GM15510 (cell line): ENCODE results near the gene ANKRD61.

Experiments used
- POLR2A ChIP-seq: IDR thresholded peaks from 3 replicates; pipeline ENCODE4 v1.6.1; 2011; ENCODE audit warnings: borderline replicate concordance; ENCODE audit not compliant: insufficient read length; ENCODE audit errors: extremely low read depth

ANKRD61 gene

DNA sequence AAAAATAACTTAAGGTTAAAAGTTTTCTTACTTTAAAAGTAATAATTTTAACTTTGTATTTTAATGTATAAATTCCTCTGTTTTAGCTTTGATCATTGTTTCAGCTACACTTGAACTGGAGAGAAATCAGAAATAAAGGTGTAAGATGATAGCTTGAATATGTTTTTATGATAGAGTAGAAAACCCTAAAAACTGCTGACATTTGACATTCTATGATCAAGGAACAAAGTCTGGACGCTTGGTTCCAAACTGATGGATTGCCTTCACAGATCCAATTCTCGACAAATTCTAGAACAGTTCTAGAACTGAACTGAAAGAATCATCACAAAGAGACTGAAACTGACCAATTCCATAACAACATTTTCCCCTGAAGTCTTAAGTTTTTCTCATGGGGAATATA is at the start of gene ANKRD61:
Gene ANKRD61, plus strand, starts transcription at position 389 of the 400 bp plus-strand sequence. Its CDS starts 0 bp downstream, at position 389.
- no peak for TF ChIP-seq POLR2A

- TF ChIP-seq POLR2A, result no peak
Measured at GRCh38 chr7:5997210-5997808, 33.9 kb upstream of the ANKRD61 start.

DNA sequence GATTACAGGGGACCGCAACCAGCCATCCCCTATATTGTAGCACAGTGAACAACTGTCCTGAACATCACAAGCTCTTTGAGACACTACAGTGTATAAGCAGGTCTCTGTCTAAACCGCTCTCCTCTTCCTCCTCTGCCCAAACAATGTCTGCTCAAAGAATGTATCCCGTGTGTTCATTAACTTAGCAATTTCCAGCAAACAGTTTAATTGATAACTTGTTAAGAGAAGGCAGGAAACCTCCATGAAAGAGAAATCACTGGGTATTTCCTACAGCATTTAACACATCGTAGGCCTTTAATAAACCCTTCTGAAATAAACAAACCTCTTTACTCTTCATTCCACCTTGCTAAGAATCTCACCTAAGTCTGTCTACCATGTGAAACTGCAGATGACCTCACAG is 23.8 kb upstream of the ANKRD61 start:
- no peak for TF ChIP-seq POLR2A

DNA sequence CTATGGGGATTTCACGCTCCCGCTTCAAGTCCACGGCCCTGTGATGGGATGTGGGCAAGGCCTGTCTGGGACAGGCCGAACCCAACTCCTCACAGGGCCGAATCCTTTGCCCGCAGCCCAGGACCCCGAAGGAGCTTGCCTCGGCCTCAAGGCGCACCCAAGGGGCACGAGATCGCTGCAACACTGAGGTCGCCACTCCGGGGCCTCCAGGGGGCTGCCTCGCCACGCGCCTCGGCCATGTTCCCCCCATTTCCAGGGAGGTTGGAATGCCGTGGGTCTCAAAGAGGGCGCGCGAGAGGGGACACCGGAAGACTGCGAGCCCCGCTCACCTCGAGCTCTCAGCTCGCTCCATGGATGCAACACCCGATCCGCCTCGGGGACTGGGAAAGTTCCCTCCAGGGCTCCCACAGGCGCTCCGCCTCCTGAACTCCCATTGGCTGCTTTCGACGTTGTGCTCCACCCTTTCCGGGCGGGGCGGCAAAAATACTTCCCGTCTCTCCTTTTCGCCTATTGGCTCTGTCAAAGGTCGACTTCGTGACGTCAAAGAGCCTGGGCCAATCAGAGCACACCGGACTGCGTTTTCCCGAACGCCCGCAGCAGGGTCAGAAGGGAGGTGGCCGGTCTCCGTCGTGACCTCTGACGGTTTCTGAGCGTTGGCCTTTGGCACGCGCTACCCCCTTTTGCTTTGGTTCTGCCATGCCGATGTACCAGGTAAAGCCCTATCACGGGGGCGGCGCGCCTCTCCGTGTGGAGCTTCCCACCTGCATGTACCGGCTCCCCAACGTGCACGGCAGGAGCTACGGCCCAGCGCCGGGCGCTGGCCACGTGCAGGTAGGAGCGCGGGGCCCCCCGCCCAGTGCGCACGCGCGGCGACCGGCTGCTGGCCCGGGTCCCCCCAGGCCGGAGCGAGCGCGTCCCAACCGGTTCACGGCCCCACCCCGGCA is 22.2 kb upstream of the ANKRD61 start, which contains the start of the genes AIMP2 and PMS2:
Gene AIMP2, plus strand, starts transcription at position 605 of the 944 bp plus-strand sequence. Its CDS starts 92 bp downstream, at position 697.
Gene PMS2, minus strand, starts transcription at position 382 of the 944 bp plus-strand sequence. Its CDS starts 30 bp downstream, at position 352.
- TF ChIP-seq POLR2A, result peak; percentile 89

GRCh38 chr7:6011541-6011940 is 19.6 kb upstream of the ANKRD61 start:
- TF ChIP-seq POLR2A, result no peak

DNA sequence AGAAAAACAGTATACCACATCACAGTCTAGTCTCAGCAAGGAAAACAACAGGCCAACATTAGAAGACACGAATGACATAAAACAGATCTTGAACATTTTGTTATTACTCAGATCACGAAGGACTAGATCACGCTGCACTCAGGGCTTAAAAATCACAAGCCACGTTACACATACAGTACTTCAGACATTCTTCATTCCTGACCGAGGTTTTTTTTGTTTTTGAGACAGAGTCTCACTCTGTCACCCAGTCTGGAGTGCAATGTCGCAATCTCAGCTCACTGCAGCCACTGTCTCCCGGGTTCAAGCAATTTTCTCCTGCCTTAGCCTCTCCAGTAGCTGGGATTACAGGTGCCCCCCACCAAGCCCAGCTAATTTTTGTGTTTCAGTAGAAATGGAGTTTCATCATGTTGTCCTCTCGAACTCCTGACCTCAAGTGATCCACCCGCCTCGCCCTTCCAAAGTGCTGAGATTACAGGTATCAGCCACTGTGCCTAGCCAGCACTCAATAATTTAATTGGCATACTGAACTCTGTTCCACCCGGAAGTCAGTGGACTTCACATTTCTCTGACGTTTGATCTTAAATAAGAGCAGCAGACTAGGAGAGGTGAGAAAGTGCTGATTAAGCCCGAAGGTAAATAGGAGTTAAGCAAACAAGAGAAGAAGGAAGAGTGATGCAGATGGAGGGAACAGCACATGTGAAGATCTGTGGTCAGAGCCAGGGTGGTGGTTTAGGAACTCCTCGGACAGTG is 18.6 kb upstream of the ANKRD61 start:
- no peak for TF ChIP-seq POLR2A

GRCh38 chr7:6015917-6016652 is 15.1 kb upstream of the ANKRD61 start:
- no peak for TF ChIP-seq POLR2A

- no peak for TF ChIP-seq POLR2A
Measured at GRCh38 chr7:6016653-6016966, 14.6 kb upstream of the ANKRD61 start.

- TF ChIP-seq POLR2A, result no peak
Measured at GRCh38 chr7:6020371-6021286, 10.5 kb upstream of the ANKRD61 start.

- no peak for TF ChIP-seq POLR2A
Measured at GRCh38 chr7:6022707-6023106, 8.5 kb upstream of the ANKRD61 start.

GRCh38 chr7:6023974-6024435 is 7.2 kb upstream of the ANKRD61 start:
- no peak for TF ChIP-seq POLR2A

DNA sequence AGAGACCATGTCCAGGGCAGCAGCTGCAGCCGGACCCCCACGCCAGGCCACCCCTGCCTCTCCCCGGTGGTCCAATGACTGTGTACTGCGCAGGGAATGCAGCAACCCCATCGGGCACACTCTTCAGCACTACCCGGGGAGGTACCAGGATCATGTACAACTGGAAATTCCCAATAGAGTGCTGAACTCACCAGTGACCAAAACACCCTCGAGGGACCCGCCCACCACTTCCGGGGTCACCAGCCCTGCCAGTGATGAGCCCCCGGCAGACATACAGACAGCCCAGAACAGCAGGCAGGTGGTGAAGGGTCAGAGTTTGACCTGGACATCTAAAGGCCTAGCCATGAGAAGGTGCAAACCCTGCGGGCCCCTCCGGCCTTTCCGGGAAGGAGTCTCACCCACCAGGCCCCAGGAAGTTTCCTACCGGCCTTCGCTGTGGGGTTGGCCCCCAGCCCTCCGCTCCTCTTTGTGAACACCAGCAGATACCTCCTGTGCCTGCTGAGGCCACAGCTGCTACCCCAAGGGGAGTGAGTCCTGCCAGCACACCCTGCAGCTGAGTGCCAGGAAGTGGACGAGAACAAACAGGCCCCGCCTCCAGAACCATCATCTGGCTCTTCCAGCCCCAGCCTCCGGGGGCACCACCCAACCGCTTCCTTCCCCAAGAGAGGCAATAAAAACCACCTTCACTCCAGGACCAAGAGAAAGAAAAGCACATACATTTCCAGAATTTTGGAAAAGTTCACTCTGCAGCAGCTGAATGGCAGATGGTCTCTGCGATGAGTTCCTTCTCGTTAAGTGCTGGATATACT is 5.0 kb upstream of the ANKRD61 start:
- no peak for TF ChIP-seq POLR2A

GRCh38 chr7:6026820-6027311 is 4.3 kb upstream of the ANKRD61 start:
- TF ChIP-seq POLR2A, result no peak

DNA sequence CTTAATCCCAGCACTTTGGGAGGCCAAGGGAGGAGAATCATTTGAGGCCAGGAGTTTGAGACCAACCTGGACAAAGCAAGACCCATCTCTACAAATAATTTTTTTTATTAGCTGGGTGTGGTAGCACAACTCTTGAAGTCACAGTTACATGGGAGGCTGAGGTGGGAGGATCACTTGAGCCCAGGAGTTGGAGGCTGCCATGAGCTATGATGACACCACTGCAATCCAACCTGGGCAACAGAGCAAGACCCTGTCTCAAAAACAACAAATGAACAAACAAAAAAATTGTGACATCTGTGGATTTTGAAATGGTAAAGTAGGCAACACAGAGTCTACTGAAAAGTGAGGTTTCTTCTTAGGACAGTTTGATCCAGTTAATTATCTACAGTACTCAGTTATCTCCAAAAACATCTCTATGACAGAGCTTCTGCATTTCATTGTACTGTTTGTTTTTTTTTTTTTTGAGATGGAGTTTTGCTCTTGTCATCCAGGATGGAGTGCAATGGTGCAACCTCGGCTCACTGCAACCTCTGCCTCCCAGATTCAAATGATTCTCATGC is 3.3 kb upstream of the ANKRD61 start:
- TF ChIP-seq POLR2A, result no peak
